CD4-positive, alpha-beta T cell treated with Interleukin-21 for 1 hour (primary cell): ENCODE data around the gene PPARG.
"Not testable (repeated sequence)": the region's sequence is repeated elsewhere in the genome, so short reads cannot be mapped to it uniquely, and the experiment has no call there.

Experiments
- DNase-seq: peaks from one replicate; pipeline ENCODE4 v3.0.0-alpha.2; 2020

PPARG gene

GRCh38 chr3:12445523-12446240, 156.8 kb downstream of the PPARG start:
- DNase-seq: no peak

GRCh38 chr3:12446298-12446697, 157.4 kb downstream of the PPARG start:
- no peak for DNase-seq

- no peak for DNase-seq
Observed at GRCh38 chr3:12447075-12447474, 158.2 kb downstream of the PPARG start.

- DNase-seq: not testable (repeated sequence)
Observed at GRCh38 chr3:12448404-12449202, 159.7 kb downstream of the PPARG start.

- DNase-seq: no peak
Observed at GRCh38 chr3:12449889-12450682, 161.2 kb downstream of the PPARG start.

GRCh38 chr3:12451481-12451880, 162.6 kb downstream of the PPARG start:
- no peak for DNase-seq

- no peak for DNase-seq
Observed at GRCh38 chr3:12451960-12452359, 163.1 kb downstream of the PPARG start.

- DNase-seq: no peak
Observed at GRCh38 chr3:12452361-12453330, 163.8 kb downstream of the PPARG start.

- no peak for DNase-seq
Observed at GRCh38 chr3:12454076-12454815, 165.4 kb downstream of the PPARG start.

GRCh38 chr3:12454816-12455121, 165.9 kb downstream of the PPARG start:
- no peak for DNase-seq

- DNase-seq: no peak
Observed at GRCh38 chr3:12455740-12456139, 166.9 kb downstream of the PPARG start.

- DNase-seq: no peak
Observed at GRCh38 chr3:12456441-12456840, 167.6 kb downstream of the PPARG start.

- DNase-seq: not testable (repeated sequence)
Observed at GRCh38 chr3:12457380-12457779, 168.5 kb downstream of the PPARG start.

GRCh38 chr3:12458901-12459300, 170.0 kb downstream of the PPARG start:
- DNase-seq: no peak

GRCh38 chr3:12460127-12460526, 171.3 kb downstream of the PPARG start:
- DNase-seq: no peak

- DNase-seq: no peak
Observed at GRCh38 chr3:12461097-12461649, 172.3 kb downstream of the PPARG start.

- DNase-seq: no peak
Observed at GRCh38 chr3:12462159-12462947, 173.5 kb downstream of the PPARG start.

- DNase-seq: no peak
Observed at GRCh38 chr3:12463686-12464085, 174.8 kb downstream of the PPARG start.

GRCh38 chr3:12464181-12464580, 175.3 kb downstream of the PPARG start:
- DNase-seq: no peak

GRCh38 chr3:12465151-12465835, 176.4 kb downstream of the PPARG start:
- DNase-seq: no peak
